ENCODE measurements around the gene CACNA1G.

- TF ChIP-seq MAX (IDR thresholded peaks at IDR 0.05; ENCODE audit: low read depth, low read length) (no peak), CTCF (IDR thresholded peaks at IDR 0.05; ENCODE audit: low read depth, low read length) (no peak)
Observed at GRCh38 chr17:50527155-50527762, 33.3 kb upstream of the CACNA1G start.
